Measurements from ENCODE around the gene DUT. TPM values are rescaled to one million over a fixed set of nuclear protein-coding genes. Genes with fewer than 3 reads are reported as not detected.

DUT gene
- total RNA-seq, 4 donors from 2014 or later = 67.1 to 235 (median 171) TPM

DNA sequence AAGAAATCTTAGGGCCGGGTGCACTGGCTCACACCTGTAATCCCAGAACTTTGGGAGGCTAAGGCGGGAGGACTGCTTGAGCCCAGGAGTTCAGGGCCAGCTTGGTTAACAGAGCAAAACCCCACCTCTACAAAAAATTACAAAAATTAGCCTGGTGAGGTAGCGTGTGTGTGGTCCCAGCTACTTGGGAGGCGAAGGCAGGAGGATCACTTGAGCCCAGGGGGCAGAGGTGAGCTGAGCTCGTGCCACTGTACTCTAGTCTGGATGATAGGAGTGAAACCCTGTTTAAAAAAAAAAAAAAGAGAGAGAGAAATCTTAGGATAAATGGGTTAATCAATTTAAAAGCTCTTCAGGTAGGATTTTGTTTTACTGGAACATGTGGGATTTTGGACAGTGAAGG, 31.2 kb upstream of the DUT start:
- intact Hi-C loops (cut with DNase I; ENCODE audit: low total_unique reads) = no loop called here

DNA sequence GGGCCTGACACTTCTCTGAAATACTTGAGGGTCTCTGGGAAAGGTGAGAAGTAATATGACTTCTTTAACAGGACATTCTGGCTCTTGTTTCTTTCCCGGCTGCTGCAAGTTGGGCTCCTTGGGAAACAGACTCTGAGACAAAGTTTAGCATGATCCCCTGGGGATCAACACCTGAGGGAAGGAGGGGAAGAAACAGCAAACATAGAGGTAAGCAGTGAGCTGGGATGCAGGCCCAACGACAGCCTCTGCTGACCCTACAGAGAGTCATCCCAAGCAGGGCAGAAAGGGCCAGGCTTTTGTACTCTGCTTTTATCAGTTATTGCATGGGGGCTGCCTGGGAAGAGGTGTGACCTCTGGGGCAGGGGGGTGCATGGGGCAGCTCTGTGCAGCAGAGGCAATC, 26.8 kb upstream of the DUT start:
- H3K4me1 ChIP-seq = no peaks in the 10 kb centered on the region
- H3K4me3 ChIP-seq = no peak overlapping the region
- no peak for DNase-seq
- H3K27me3 ChIP-seq = no peaks in the 10 kb centered on the region
- TF ChIP-seq POLR2A (IDR thresholded peaks at IDR 0.05) = no peak
- TF ChIP-seq, protein P1, sequence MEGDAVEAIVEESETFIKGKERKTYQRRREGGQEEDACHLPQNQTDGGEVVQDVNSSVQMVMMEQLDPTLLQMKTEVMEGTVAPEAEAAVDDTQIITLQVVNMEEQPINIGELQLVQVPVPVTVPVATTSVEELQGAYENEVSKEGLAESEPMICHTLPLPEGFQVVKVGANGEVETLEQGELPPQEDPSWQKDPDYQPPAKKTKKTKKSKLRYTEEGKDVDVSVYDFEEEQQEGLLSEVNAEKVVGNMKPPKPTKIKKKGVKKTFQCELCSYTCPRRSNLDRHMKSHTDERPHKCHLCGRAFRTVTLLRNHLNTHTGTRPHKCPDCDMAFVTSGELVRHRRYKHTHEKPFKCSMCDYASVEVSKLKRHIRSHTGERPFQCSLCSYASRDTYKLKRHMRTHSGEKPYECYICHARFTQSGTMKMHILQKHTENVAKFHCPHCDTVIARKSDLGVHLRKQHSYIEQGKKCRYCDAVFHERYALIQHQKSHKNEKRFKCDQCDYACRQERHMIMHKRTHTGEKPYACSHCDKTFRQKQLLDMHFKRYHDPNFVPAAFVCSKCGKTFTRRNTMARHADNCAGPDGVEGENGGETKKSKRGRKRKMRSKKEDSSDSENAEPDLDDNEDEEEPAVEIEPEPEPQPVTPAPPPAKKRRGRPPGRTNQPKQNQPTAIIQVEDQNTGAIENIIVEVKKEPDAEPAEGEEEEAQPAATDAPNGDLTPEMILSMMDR (IDR thresholded peaks at IDR 0.05) = no peak
- H3K27ac ChIP-seq = no peak overlapping the region
- intact Hi-C loops (cut with DNase I; ENCODE audit: low total_unique reads) = no loop called here
- no peaks in the 10 kb centered on the region for H3K36me3 ChIP-seq
- no peaks in the 10 kb centered on the region for H3K9me3 ChIP-seq

More for the DNA sequence above, 31.2 kb upstream of the DUT start:
- Histone ChIP-seq H3K27ac (no peak overlapping the region), H3K27me3 (no peaks in the 10 kb centered on the region), H3K9me3 (no peaks in the 10 kb centered on the region), H3K4me3 (no peak overlapping the region), H3K36me3 (no peaks in the 10 kb centered on the region), H3K4me1 (no peaks in the 10 kb centered on the region)
- DNase-seq = no peak
- no peak for TF ChIP-seq POLR2A (IDR thresholded peaks at IDR 0.05)
- TF ChIP-seq, protein P1 (IDR thresholded peaks at IDR 0.05) = no peak

DNA sequence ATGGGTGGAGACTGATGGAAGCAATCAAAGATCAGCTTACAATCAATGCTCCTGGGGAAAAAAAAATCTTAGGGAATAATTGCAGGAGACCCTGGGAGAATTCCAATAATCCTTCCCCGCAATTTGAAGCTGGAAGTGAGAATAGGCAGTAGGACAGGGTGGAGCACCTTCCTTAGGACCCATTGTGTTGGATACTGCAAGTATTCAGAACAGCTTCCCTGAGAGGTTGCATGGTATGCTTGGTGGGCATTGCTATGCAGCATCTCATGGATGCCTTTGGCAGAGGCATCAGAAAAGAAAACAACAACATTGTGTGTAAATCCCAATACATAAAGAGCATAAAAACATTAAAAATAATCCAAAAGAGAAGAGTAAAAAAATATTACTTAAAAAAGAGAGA, 24.6 kb upstream of the DUT start:
- Histone ChIP-seq H3K4me1 (no peaks in the 10 kb centered on the region), H3K27ac (no peak overlapping the region), H3K36me3 (no peaks in the 10 kb centered on the region), H3K27me3 (no peaks in the 10 kb centered on the region), H3K4me3 (no peak overlapping the region), H3K9me3 (no peaks in the 10 kb centered on the region)
- DNase-seq = no peak
- TF ChIP-seq POLR2A (IDR thresholded peaks at IDR 0.05) = no peak
- TF ChIP-seq, protein P1 (IDR thresholded peaks at IDR 0.05) = no peak
- intact Hi-C loops (cut with DNase I; ENCODE audit: low total_unique reads) = no loop called here

DNA sequence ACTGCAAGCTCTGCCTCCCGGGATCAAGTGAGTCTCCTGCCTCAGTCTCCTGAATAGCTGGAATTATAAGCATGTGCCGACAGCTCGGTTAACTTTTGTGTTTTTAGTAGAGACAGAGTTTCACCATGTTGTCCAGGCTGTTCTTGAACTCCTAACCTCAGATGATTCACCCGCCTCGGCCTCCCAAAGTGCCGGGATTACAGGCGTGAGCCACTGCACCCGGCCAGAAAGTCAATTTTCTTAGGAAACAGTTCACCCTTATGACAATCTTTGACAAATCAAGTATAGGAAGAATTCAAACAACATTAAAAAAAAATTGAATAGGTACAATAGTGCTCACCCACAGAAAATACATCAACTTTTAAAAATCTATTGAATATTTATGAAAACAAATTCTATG, 23.6 kb upstream of the DUT start:
- Histone ChIP-seq H3K27ac (no peak overlapping the region), H3K4me3 (no peak overlapping the region)
- no peak for TF ChIP-seq POLR2A (IDR thresholded peaks at IDR 0.05)

DNA sequence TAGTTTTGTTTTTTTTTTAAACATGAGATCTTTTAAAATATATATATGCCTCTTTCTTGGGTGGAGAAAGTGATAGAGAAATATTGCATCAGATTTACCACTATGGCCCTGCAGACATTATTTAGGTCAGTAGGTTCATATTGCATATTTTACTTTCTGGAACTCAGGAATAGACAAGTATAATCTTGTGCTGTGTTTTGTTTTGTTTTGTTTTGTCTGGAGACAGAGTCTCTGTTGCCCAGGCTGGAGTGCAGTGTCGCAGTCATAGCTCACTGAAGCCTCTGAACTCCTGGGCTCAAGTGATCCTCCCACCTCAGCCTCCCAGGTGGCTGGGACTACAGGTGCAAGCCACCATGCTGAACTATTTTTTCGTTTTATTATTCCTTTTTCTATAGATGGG, 21.5 kb upstream of the DUT start:
- TF ChIP-seq, protein P1 (IDR thresholded peaks at IDR 0.05) = no peak
- TF ChIP-seq POLR2A (IDR thresholded peaks at IDR 0.05) = no peak
- Histone ChIP-seq H3K36me3 (no peaks in the 10 kb centered on the region), H3K9me3 (no peaks in the 10 kb centered on the region), H3K4me1 (no peaks in the 10 kb centered on the region), H3K27ac (no peak overlapping the region), H3K4me3 (no peak overlapping the region), H3K27me3 (no peaks in the 10 kb centered on the region)
- intact Hi-C loops (cut with DNase I; ENCODE audit: low total_unique reads) = no loop called here
- DNase-seq = no peak

More for the DNA sequence above, 23.6 kb upstream of the DUT start:
- intact Hi-C loops (cut with DNase I; ENCODE audit: low total_unique reads) = no loop called here
- Histone ChIP-seq H3K4me1 (no peaks in the 10 kb centered on the region), H3K36me3 (no peaks in the 10 kb centered on the region), H3K27me3 (no peaks in the 10 kb centered on the region), H3K9me3 (no peaks in the 10 kb centered on the region)
- no peak for DNase-seq

DNA sequence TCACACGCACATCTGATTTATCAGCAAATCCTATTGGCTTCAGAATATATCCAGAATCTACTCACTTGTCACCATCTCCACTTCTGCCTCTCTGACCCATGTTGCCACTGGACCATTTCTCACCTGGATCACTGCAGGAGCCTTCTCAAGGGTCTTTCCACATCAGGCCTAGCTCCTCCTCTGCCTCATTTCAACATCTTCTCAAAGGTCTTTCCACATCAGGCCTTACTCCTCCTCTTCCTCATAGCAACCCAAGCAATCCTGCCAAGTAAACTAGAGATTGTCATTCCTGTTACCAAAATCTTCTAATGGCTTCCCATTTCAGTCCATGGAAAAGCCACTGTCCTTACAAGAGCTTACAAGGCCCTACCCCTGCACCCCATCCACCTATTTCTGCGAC, 18.0 kb upstream of the DUT start:
- H3K27me3 ChIP-seq = no peaks in the 10 kb centered on the region
- H3K4me1 ChIP-seq = no peaks in the 10 kb centered on the region
- H3K36me3 ChIP-seq = no peaks in the 10 kb centered on the region
- DNase-seq = no peak
- TF ChIP-seq, protein P1 (IDR thresholded peaks at IDR 0.05) = no peak
- no peak for TF ChIP-seq POLR2A (IDR thresholded peaks at IDR 0.05)
- H3K27ac ChIP-seq = no peak overlapping the region
- no peaks in the 10 kb centered on the region for H3K9me3 ChIP-seq
- no peak overlapping the region for H3K4me3 ChIP-seq
- intact Hi-C loops (cut with DNase I; ENCODE audit: low total_unique reads) = no loop called here
